ENCODE results near the gene EHD3. TPM values are rescaled to one million over a fixed set of nuclear protein-coding genes. Genes with fewer than 3 reads are reported as not detected.
A peak's percentile ranks its signal among the peaks of the same experiment; 100 is the strongest.

EHD3 gene
- total RNA-seq, 1 donor from 2014 or later: 20.9 TPM

- DNase-seq (ENCODE audit: low read depth) (peak; percentile 31), FAIRE-seq (no peak)
- Histone ChIP-seq H3K36me3 (ENCODE audit: insufficient read depth, low read length) (no peaks in the 10 kb centered on the region), H2AFZ (ENCODE audit: low read depth, low read length) (no peak overlapping the region), H3K4me2 (ENCODE audit: low read length) (peak overlapping the region; percentile 93), H3K9ac (ENCODE audit: low read length) (peak overlapping the region; percentile 83), H3K4me1 (ENCODE audit: insufficient read depth, low read length) (peaks cover 17% of the 10 kb centered on the region), H3K4me3 (ENCODE audit: insufficient read depth, low read depth, low read length) (peak overlapping the region; percentile 80), H4K20me1 (ENCODE audit: insufficient read depth, low read length) (peaks cover 30% of the 10 kb centered on the region), H3K79me2 (ENCODE audit: insufficient read depth, low read length) (peaks cover 37% of the 10 kb centered on the region), H3K27ac (ENCODE audit: low read depth, low read length) (no peak overlapping the region), H3K9me3 (ENCODE audit: insufficient read depth, low read depth, low read length) (no peaks in the 10 kb centered on the region), H3K27me3 (ENCODE audit: insufficient read depth, low read length) (peaks cover 5% of the 10 kb centered on the region)
- Mint-ChIP-seq H3K4me1 (ENCODE audit: low read depth, unreplicated experiment) (peaks cover 16% of the 10 kb centered on the region), H3K4me3 (ENCODE audit: unreplicated experiment) (peak overlapping the region; percentile 81), H3K36me3 (ENCODE audit: low read depth, unreplicated experiment) (no peaks in the 10 kb centered on the region), H3K27ac (ENCODE audit: unreplicated experiment) (no peak overlapping the region), H3K9me3 (ENCODE audit: unreplicated experiment) (no peaks in the 10 kb centered on the region), H3K27me3 (ENCODE audit: low read depth, unreplicated experiment) (peaks cover 6% of the 10 kb centered on the region)
- TF ChIP-seq EZH2 (IDR thresholded peaks at IDR 0.05; ENCODE audit: insufficient read depth, low read length) (no peak), CTCF (IDR thresholded peaks at IDR 0.05; ENCODE audit: insufficient read depth, low read depth, low read length) (no peak)
Observed at GRCh38 chr2:31233231-31233630, 721 bp upstream of the EHD3 start.

GRCh38 chr2:31234683-31235503 lies 941 bp downstream of the EHD3 start:
- H3K36me3 ChIP-seq (ENCODE audit: insufficient read depth, low read length): no peaks in the 10 kb centered on the region
- peak overlapping the region; percentile 80 for H3K4me3 ChIP-seq (ENCODE audit: insufficient read depth, low read depth, low read length)
- H3K4me2 ChIP-seq (ENCODE audit: low read length): peak overlapping the region; percentile 93
- Mint-ChIP-seq H3K27me3 (ENCODE audit: low read depth, unreplicated experiment) (peaks cover 6% of the 10 kb centered on the region), H3K4me1 (ENCODE audit: low read depth, unreplicated experiment) (peaks cover 16% of the 10 kb centered on the region), H3K9me3 (ENCODE audit: unreplicated experiment) (no peaks in the 10 kb centered on the region), H3K27ac (ENCODE audit: unreplicated experiment) (no peak overlapping the region), H3K4me3 (ENCODE audit: unreplicated experiment) (peak overlapping the region; percentile 85), H3K36me3 (ENCODE audit: low read depth, unreplicated experiment) (no peaks in the 10 kb centered on the region)
- no peak for DNase-seq (ENCODE audit: low read depth)
- H4K20me1 ChIP-seq (ENCODE audit: insufficient read depth, low read length): peaks cover 43% of the 10 kb centered on the region
- peaks cover 5% of the 10 kb centered on the region for H3K27me3 ChIP-seq (ENCODE audit: insufficient read depth, low read length)
- H3K9ac ChIP-seq (ENCODE audit: low read length): peak overlapping the region; percentile 83
- peaks cover 17% of the 10 kb centered on the region for H3K4me1 ChIP-seq (ENCODE audit: insufficient read depth, low read length)
- no peaks in the 10 kb centered on the region for H3K9me3 ChIP-seq (ENCODE audit: insufficient read depth, low read depth, low read length)
- H3K79me2 ChIP-seq (ENCODE audit: insufficient read depth, low read length): peaks cover 53% of the 10 kb centered on the region
- no peak for TF ChIP-seq EZH2 (IDR thresholded peaks at IDR 0.05; ENCODE audit: insufficient read depth, low read length)
- TF ChIP-seq CTCF (IDR thresholded peaks at IDR 0.05; ENCODE audit: insufficient read depth, low read depth, low read length): no peak
- peak overlapping the region; percentile 30 for H3K27ac ChIP-seq (ENCODE audit: low read depth, low read length)
- no peak for FAIRE-seq
- peak overlapping the region; percentile 85 for H2AFZ ChIP-seq (ENCODE audit: low read depth, low read length)

GRCh38 chr2:31235504-31235902 lies 1.6 kb downstream of the EHD3 start:
- H2AFZ ChIP-seq (ENCODE audit: low read depth, low read length): no peak overlapping the region
- H3K4me1 ChIP-seq (ENCODE audit: insufficient read depth, low read length): peaks cover 22% of the 10 kb centered on the region
- no peaks in the 10 kb centered on the region for H3K9me3 Mint-ChIP-seq (ENCODE audit: unreplicated experiment)
- peak overlapping the region; percentile 93 for H3K4me2 ChIP-seq (ENCODE audit: low read length)
- H3K4me3 ChIP-seq (ENCODE audit: insufficient read depth, low read depth, low read length): peak overlapping the region; percentile 80
- no peaks in the 10 kb centered on the region for H3K36me3 ChIP-seq (ENCODE audit: insufficient read depth, low read length)
- peaks cover 2% of the 10 kb centered on the region for H3K27me3 ChIP-seq (ENCODE audit: insufficient read depth, low read length)
- H3K27ac ChIP-seq (ENCODE audit: low read depth, low read length): no peak overlapping the region
- peaks cover 49% of the 10 kb centered on the region for H4K20me1 ChIP-seq (ENCODE audit: insufficient read depth, low read length)
- peaks cover 55% of the 10 kb centered on the region for H3K79me2 ChIP-seq (ENCODE audit: insufficient read depth, low read length)
- no peaks in the 10 kb centered on the region for H3K9me3 ChIP-seq (ENCODE audit: insufficient read depth, low read depth, low read length)
- H3K27me3 Mint-ChIP-seq (ENCODE audit: low read depth, unreplicated experiment): peaks cover 3% of the 10 kb centered on the region
- H3K4me1 Mint-ChIP-seq (ENCODE audit: low read depth, unreplicated experiment): peaks cover 20% of the 10 kb centered on the region
- no peak for TF ChIP-seq EZH2 (IDR thresholded peaks at IDR 0.05; ENCODE audit: insufficient read depth, low read length)
- TF ChIP-seq CTCF (IDR thresholded peaks at IDR 0.05; ENCODE audit: insufficient read depth, low read depth, low read length): no peak
- FAIRE-seq (peak; percentile 23), DNase-seq (ENCODE audit: low read depth) (peak; percentile 87)
- H3K9ac ChIP-seq (ENCODE audit: low read length): peak overlapping the region; percentile 8
- no peaks in the 10 kb centered on the region for H3K36me3 Mint-ChIP-seq (ENCODE audit: low read depth, unreplicated experiment)
- H3K4me3 Mint-ChIP-seq (ENCODE audit: unreplicated experiment): peak overlapping the region; percentile 85
- H3K27ac Mint-ChIP-seq (ENCODE audit: unreplicated experiment): no peak overlapping the region
